ENCODE results near the gene KIN.
"Not testable (repeated sequence)": the region's sequence is repeated elsewhere in the genome, so short reads cannot be mapped to it uniquely, and the experiment has no call there.

The KIN gene

GRCh38 chr10:7787857-7788638, at the start of gene KIN, which contains the start of gene ATP5F1C:
Gene KIN (minus strand): TSS chr10:7787993. CDS start chr10:7787933, 60 bp downstream.
Gene ATP5F1C (plus strand): TSS chr10:7788177. CDS start chr10:7788208, 31 bp downstream.
- DNase-seq (ENCODE audit: low spot score), result peak; percentile 93

GRCh38 chr10:7836571-7836970, 48.8 kb upstream of the KIN start:
- DNase-seq (ENCODE audit: low spot score), result no peak

- DNase-seq (ENCODE audit: low spot score), result no peak
These were observed 46.5 kb upstream of the KIN start for GRCh38 chr10:7834262-7834661.

GRCh38 chr10:7833210-7833609, 45.4 kb upstream of the KIN start:
- DNase-seq (ENCODE audit: low spot score), result no peak

GRCh38 chr10:7832060-7832459, 44.3 kb upstream of the KIN start:
- DNase-seq (ENCODE audit: low spot score), result no peak

- DNase-seq (ENCODE audit: low spot score), result no peak
These were observed 41.6 kb upstream of the KIN start for GRCh38 chr10:7829289-7829834.

GRCh38 chr10:7826971-7827370, 39.2 kb upstream of the KIN start:
- no peak for DNase-seq (ENCODE audit: low spot score)

- no peak for DNase-seq (ENCODE audit: low spot score)
These were observed 36.5 kb upstream of the KIN start for GRCh38 chr10:7824251-7824650.

- DNase-seq (ENCODE audit: low spot score), result peak; percentile 48
These were observed 31.3 kb upstream of the KIN start for GRCh38 chr10:7819121-7819460.

- DNase-seq (ENCODE audit: low spot score), result peak; percentile 81
These were observed 30.7 kb upstream of the KIN start, which contains the start of gene TAF3 for GRCh38 chr10:7818295-7819120. Gene TAF3 (plus strand): TSS chr10:7818505. CDS start chr10:7818710, 205 bp downstream.

GRCh38 chr10:7817984-7818294, 30.1 kb upstream of the KIN start:
- DNase-seq (ENCODE audit: low spot score), result no peak

- no peak for DNase-seq (ENCODE audit: low spot score)
These were observed 29.8 kb upstream of the KIN start for GRCh38 chr10:7817576-7817975.

- no peak for DNase-seq (ENCODE audit: low spot score)
These were observed 25.7 kb upstream of the KIN start for GRCh38 chr10:7813481-7813880.

- not testable (repeated sequence) for DNase-seq (ENCODE audit: low spot score)
These were observed 23.9 kb upstream of the KIN start for GRCh38 chr10:7811743-7812142.

GRCh38 chr10:7811000-7811399, 23.2 kb upstream of the KIN start:
- no peak for DNase-seq (ENCODE audit: low spot score)

GRCh38 chr10:7810443-7810842, 22.6 kb upstream of the KIN start:
- no peak for DNase-seq (ENCODE audit: low spot score)

GRCh38 chr10:7808686-7809267, 21.0 kb upstream of the KIN start:
- DNase-seq (ENCODE audit: low spot score), result no peak

GRCh38 chr10:7804741-7805140, 16.9 kb upstream of the KIN start:
- DNase-seq (ENCODE audit: low spot score), result no peak

- DNase-seq (ENCODE audit: low spot score), result no peak
These were observed 16.4 kb upstream of the KIN start for GRCh38 chr10:7804216-7804615.

GRCh38 chr10:7802606-7803005, 14.8 kb upstream of the KIN start:
- no peak for DNase-seq (ENCODE audit: low spot score)

- peak; percentile 76 for DNase-seq (ENCODE audit: low spot score)
These were observed 9.8 kb upstream of the KIN start for GRCh38 chr10:7797582-7797981.

GRCh38 chr10:7795605-7796004, 7.8 kb upstream of the KIN start:
- DNase-seq (ENCODE audit: low spot score), result no peak

Measured in SW480 (cell line).